K562 (cell line): ENCODE results near the gene KASH5. TPM values are rescaled to one million over a fixed set of nuclear protein-coding genes. Genes with fewer than 3 reads are reported as not detected.

Experiments
- ATAC-seq: fragments of 200-7000 bp; cut with Tn5 transposase; 3 replicates; pipeline ENCODE4 v1.9.1; 2020; ENCODE audit warnings: moderate library complexity
- BruUV-seq: library from RNA; stranded (reverse); fragments of 400-500 nt; replicated peaks from 2 replicates; lab custom pipeline; 2021; lab: Mats Ljungman, UMichigan
- CTCF ChIA-PET: fragments of 300-600 bp; formaldehyde crosslinking; extraction: SDS; loops from one replicate; lab custom pipeline; 2021; ENCODE audit warnings: low intra/inter-chr PET ratio; lab: Yijun Ruan, JAX
- POLR2A ChIA-PET: fragments of 300-600, 350-650 bp; sonication (Branson Sonifier 250); formaldehyde crosslinking; extraction: SDS; loops from one replicate; lab custom pipeline; 2021; ENCODE audit warnings: antibody characterized with exemption, inconsistent platforms; lab: Yijun Ruan, JAX
- DNase-seq, 4 experiments: peaks; one replicate each; pipeline versions ENCODE4 v3.0.0 to v3.0.0-alpha.2; 2011 to 2018; ENCODE audit warnings: low spot score in 3 of 4, mixed read lengths in 3 of 4; ENCODE audit errors: extremely low read depth in 1 of 4
- FAIRE-seq: peaks from 2 replicates; lab custom pipeline; 2011; peaks lifted over from hg19 to GRCh38; lab: Jason Lieb, UNC
- H2AFZ ChIP-seq: 2 replicates; pipeline ENCODE4 v1.6.0; 2011; ENCODE audit warnings: low read depth, low read length, control low read depth, inconsistent platforms
- H3K27ac ChIP-seq: fragments of 200-600 bp; 3 replicates; pipeline ENCODE4 v1.8.0; 2011; ENCODE audit warnings: low read depth, mild to moderate bottlenecking, control low read depth, inconsistent platforms, low read length, moderate library complexity, mixed read lengths; ENCODE audit errors: extremely low read depth
- H3K27me3 ChIP-seq, 2 experiments: fragments of 300-600 bp in 1 of 2; 2 replicates in 1 of 2; 3 replicates in 1 of 2; pipeline versions ENCODE4 v1.6.0 to v1.8.0; 2011; ENCODE audit warnings: inconsistent platforms in 2 of 2, low read length in 2 of 2, mild to moderate bottlenecking in 1 of 2, mixed read lengths in 1 of 2, moderate library complexity in 1 of 2; ENCODE audit not compliant: control insufficient read depth in 2 of 2, insufficient read depth in 2 of 2
- H3K36me3 ChIP-seq: fragments of 300-600 bp; 3 replicates; pipeline ENCODE4 v1.8.0; 2011; ENCODE audit warnings: mild to moderate bottlenecking, low read length, inconsistent platforms; ENCODE audit not compliant: control insufficient read depth, insufficient read depth
- H3K4me1 ChIP-seq, 2 experiments: fragments of 200-600 bp in 1 of 2; replicated peaks in 1 of 2; 2 replicates in 1 of 2; 3 replicates in 1 of 2; pipeline versions ENCODE4 v1.5.1 to v1.8.0; 2011; ENCODE audit warnings: inconsistent platforms in 2 of 2, low read length in 2 of 2, mild to moderate bottlenecking in 1 of 2, mixed read lengths in 1 of 2, moderate library complexity in 1 of 2; ENCODE audit not compliant: control insufficient read depth in 2 of 2, insufficient read depth in 2 of 2
- H3K4me2 ChIP-seq: 2 replicates; pipeline ENCODE4 v1.6.1; 2011; ENCODE audit warnings: low read length, control low read depth, inconsistent platforms, mixed read lengths; ENCODE audit not compliant: insufficient read depth
- H3K4me3 ChIP-seq: fragments of 200-600 bp; sonication (generic), shearing (Covaris generic); 2 replicates; pipeline ENCODE4 v1.5.1; 2016; ENCODE audit warnings: control low read depth, inconsistent platforms
- H3K79me2 ChIP-seq: fragments of 200-600 bp; 3 replicates; pipeline ENCODE4 v1.8.0; 2011; ENCODE audit warnings: low read length, inconsistent platforms; ENCODE audit not compliant: control insufficient read depth, insufficient read depth
- H3K9ac ChIP-seq, 2 experiments: 2 replicates each; pipeline versions ENCODE4 v1.6.0 to v1.6.1; 2011; ENCODE audit warnings: low read depth in 2 of 2, low read length in 2 of 2, control low read depth in 1 of 2, inconsistent platforms in 1 of 2, mild to moderate bottlenecking in 1 of 2, mixed read lengths in 1 of 2; ENCODE audit not compliant: insufficient read depth in 1 of 2
- H3K9me1 ChIP-seq: one replicate; pipeline ENCODE4 v1.6.0; 2011; ENCODE audit warnings: inconsistent platforms, mild to moderate bottlenecking, low read length, moderate library complexity; ENCODE audit not compliant: control insufficient read depth, insufficient read depth
- H3K9me3 ChIP-seq: replicated peaks from 2 replicates; pipeline ENCODE4 v1.5.1; 2011; ENCODE audit warnings: low read depth, low read length, inconsistent platforms; ENCODE audit not compliant: control insufficient read depth, insufficient read depth
- H4K20me1 ChIP-seq: replicated peaks from 2 replicates; pipeline ENCODE4 v1.6.1; 2011; ENCODE audit warnings: low read length, inconsistent platforms, mixed read lengths; ENCODE audit not compliant: control insufficient read depth, insufficient read depth
- ARID1B ChIP-seq: fragments of 450-650 bp; IDR thresholded peaks from 2 replicates; pipeline ENCODE4 v1.6.1; 2016; ENCODE audit warnings: antibody characterized with exemption, mild to moderate bottlenecking, inconsistent platforms
- BHLHE40 ChIP-seq: IDR thresholded peaks from 2 replicates; pipeline ENCODE4 v1.6.1; 2011; ENCODE audit warnings: low read length, improper control_type of control experiment
- CBX2 ChIP-seq: fragments of 200-600 bp; sonication (generic); IDR thresholded peaks from one replicate; pipeline ENCODE4 v1.6.1; 2012; ENCODE audit warnings: mild to moderate bottlenecking, low read length, inconsistent platforms; ENCODE audit not compliant: insufficient read depth, poor library complexity, severe bottlenecking
- DEAF1 ChIP-seq: fragments of 450-650 bp; formaldehyde crosslinking; IDR thresholded peaks from 2 replicates; pipeline ENCODE4 v1.4.0; 2020; ENCODE audit warnings: mild to moderate bottlenecking, moderate library complexity
- PHB2 ChIP-seq: fragments of 450-650 bp; IDR thresholded peaks from 2 replicates; pipeline ENCODE4 v1.6.1; 2017; ENCODE audit warnings: low read depth
- SFPQ ChIP-seq: fragments of 200-400 bp; formaldehyde crosslinking; IDR thresholded peaks from 2 replicates; pipeline ENCODE4 v1.6.1; 2017; ENCODE audit warnings: mild to moderate bottlenecking, low read depth, low read length, moderate library complexity
- SMC3 ChIP-seq: conservative IDR thresholded peaks from 2 replicates; pipeline ENCODE4 v1.6.1; 2011; ENCODE audit warnings: low read depth, low read length, improper control_type of control experiment; ENCODE audit not compliant: insufficient read depth
- STAG1 ChIP-seq: sonication (generic); formaldehyde crosslinking; IDR thresholded peaks from 2 replicates; pipeline ENCODE4 v1.5.0; 2020; ENCODE audit warnings: missing genetic modification reagents, borderline replicate concordance
- ZNF384 ChIP-seq: IDR thresholded peaks from 2 replicates; pipeline ENCODE4 v1.6.1; 2012; ENCODE audit warnings: low read depth, low read length, improper control_type of control experiment
- WGBS: fragments of 100-300 bp; shearing (Covaris generic); methylation state at CpG from one replicate; pipeline ENCODE4 v1.1.6; 2016; ENCODE audit warnings: low coverage, mixed read lengths; ENCODE audit not compliant: insufficient coverage; ENCODE audit errors: missing lambda C conversion rate; 5-methylcytosine and 5-hydroxymethylcytosine counted together
- in situ Hi-C: fragments of 300-500 bp; cut with MboI; formaldehyde crosslinking; loops from 4 replicates; pipeline ENCODE4 v1.15.0; 2018; ENCODE audit warnings: inconsistent platforms, mixed read lengths
- intact Hi-C: fragments of 100-400 bp; cut with micrococcal nuclease; formaldehyde crosslinking; loops from 2 replicates; pipeline ENCODE4 v1.14.2; 2022
- polyA plus RNA-seq, 8 experiments: library from polyadenylated mRNA; depleted of rRNA in 4 of 8; stranded (reverse) in 5 of 8; unstranded in 3 of 8; fragments of >200 nt; fragmentation: Nextera tagmentation in 2 of 8; fragmentation: Illumina TruSeq in 1 of 8; extraction: Ambion mirVana in 2 of 8; extraction: Trizol in 1 of 8; gene quantifications; 2 replicates each; pipeline versions ENCODE4 v1.2.1 to v1.2.3, GENCODE V29; 2011 to 2014; ENCODE audit warnings: inconsistent platforms in 1 of 8, missing spikeins in 1 of 8
- total RNA-seq, 7 experiments: library from RNA; depleted of rRNA in 6 of 7; stranded (reverse); fragments of >200 nt in 6 of 7; fragmentation: Illumina TruSeq in 2 of 7; extraction: Trizol in 2 of 7; gene quantifications; 2 replicates each; pipeline versions ENCODE4 v1.2.1 to v1.2.3, GENCODE V29; 2011 to 2021; ENCODE audit warnings: low replicate concordance in 1 of 7

The KASH5 gene
- total and polyA plus RNA-seq, 9 of the 15 experiments (the other 6 are each of a cell fraction or from before 2014, with no cell fraction given): 0.07 to 0.84 (median 0.34) TPM; not detected in 1

GRCh38 chr19:49450405-49450804, 62.4 kb downstream of the KASH5 start:
- intact Hi-C loops (no loop called here), in situ Hi-C loops (no loop called here)
- H3K9ac ChIP-seq: peak overlapping the region; percentile 79 to 87
- peaks cover 44% of the 10 kb centered on the region; the same call in 2 of the 3 replicates for H3K36me3 ChIP-seq
- no peak for FAIRE-seq
- H3K27me3 ChIP-seq: no peaks in the 10 kb centered on the region
- no TSS peak for BruUV-seq
- H2AFZ ChIP-seq: no peak overlapping the region
- H3K4me3 ChIP-seq: peak overlapping the region; percentile 79
- peak overlapping the region; percentile 41 for H3K27ac ChIP-seq
- no peaks in the 10 kb centered on the region; the same call in 1 of the 2 replicates for H4K20me1 ChIP-seq
- peaks cover 51% of the 10 kb centered on the region for H3K79me2 ChIP-seq
- H3K4me1 ChIP-seq: peaks cover 13 to 59% of the 10 kb centered on the region in 2 experiments; a peak in 4 of 5 replicates
- no peaks in the 10 kb centered on the region for H3K9me1 ChIP-seq
- H3K4me2 ChIP-seq: peak overlapping the region; percentile 78
- no peaks in the 10 kb centered on the region for H3K9me3 ChIP-seq
- ATAC-seq: no peak
- CTCF ChIA-PET: no interaction called here
- WGBS: 20% methylated on average over 6 of the region's 7 CpGs
- POLR2A ChIA-PET: interaction anchor here (1.0 to 1.7 kb wide), 2 partner anchors 21 to 26 kb away, joined by 4 read pairs; no protein-coding TSS in a partner anchor
- TF ChIP-seq DEAF1 (no peak), STAG1 (CRISPR knock-in tag) (no peak), ZNF384 (no peak), BHLHE40 (peak; percentile 69; the same call in 1 of the 2 replicates), SMC3 (no peak), PHB2 (0 out of 2 replicates have a peak, but pooled peaks have one; percentile 12), CBX2 (no peak), ARID1B (no peak), SFPQ (no peak)
- DNase-seq: no peak
